Fibroblast of the aortic adventitia (primary cell): Measurements from ENCODE around the gene KLK14. TPM values are rescaled to one million over a fixed set of nuclear protein-coding genes. Genes with fewer than 3 reads are reported as not detected.

ENCODE experiments used
- DNase-seq: peaks from one replicate; pipeline ENCODE4 v3.0.0-alpha.2; 2010; ENCODE audit warnings: low read depth
- H3K4me3 ChIP-seq: 2 replicates; pipeline ENCODE4 v1.5.1; 2011; ENCODE audit warnings: low read depth, mild to moderate bottlenecking, control low read depth, low read length, moderate library complexity
- total RNA-seq: library from RNA; depleted of rRNA; stranded (reverse); fragments of >200 nt; gene quantifications from 2 replicates; pipeline ENCODE4 v1.2.3, GENCODE V29; 2012; ENCODE audit warnings: low replicate concordance
- TF ChIP-seq, protein P1 (sequence below): IDR thresholded peaks from 2 replicates; pipeline ENCODE4 v1.5.1; 2011; ENCODE audit warnings: mild to moderate bottlenecking, low read length, control low read depth, inconsistent platforms; ENCODE audit not compliant: insufficient read depth

The KLK14 gene
- total RNA-seq, 1 donor: not detected

DNA sequence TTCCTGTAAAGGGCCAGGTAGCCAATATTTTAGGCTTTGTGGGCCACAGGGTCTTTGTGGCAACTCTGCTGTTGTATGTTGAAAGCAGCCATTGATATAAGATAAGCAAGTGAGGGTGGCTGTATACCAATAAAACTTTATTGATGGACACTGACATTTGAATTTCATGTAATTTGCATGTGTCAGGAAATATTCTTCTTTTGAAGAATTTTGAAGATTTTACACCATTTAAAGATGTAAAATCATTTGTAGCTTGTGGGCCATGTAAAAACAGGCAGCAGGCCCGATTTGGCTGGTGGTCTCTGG lies 27.9 kb upstream of the KLK14 start:
- TF ChIP-seq, protein P1, sequence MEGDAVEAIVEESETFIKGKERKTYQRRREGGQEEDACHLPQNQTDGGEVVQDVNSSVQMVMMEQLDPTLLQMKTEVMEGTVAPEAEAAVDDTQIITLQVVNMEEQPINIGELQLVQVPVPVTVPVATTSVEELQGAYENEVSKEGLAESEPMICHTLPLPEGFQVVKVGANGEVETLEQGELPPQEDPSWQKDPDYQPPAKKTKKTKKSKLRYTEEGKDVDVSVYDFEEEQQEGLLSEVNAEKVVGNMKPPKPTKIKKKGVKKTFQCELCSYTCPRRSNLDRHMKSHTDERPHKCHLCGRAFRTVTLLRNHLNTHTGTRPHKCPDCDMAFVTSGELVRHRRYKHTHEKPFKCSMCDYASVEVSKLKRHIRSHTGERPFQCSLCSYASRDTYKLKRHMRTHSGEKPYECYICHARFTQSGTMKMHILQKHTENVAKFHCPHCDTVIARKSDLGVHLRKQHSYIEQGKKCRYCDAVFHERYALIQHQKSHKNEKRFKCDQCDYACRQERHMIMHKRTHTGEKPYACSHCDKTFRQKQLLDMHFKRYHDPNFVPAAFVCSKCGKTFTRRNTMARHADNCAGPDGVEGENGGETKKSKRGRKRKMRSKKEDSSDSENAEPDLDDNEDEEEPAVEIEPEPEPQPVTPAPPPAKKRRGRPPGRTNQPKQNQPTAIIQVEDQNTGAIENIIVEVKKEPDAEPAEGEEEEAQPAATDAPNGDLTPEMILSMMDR: no peak
- DNase-seq: no peak
- no peak overlapping the region for H3K4me3 ChIP-seq

DNA sequence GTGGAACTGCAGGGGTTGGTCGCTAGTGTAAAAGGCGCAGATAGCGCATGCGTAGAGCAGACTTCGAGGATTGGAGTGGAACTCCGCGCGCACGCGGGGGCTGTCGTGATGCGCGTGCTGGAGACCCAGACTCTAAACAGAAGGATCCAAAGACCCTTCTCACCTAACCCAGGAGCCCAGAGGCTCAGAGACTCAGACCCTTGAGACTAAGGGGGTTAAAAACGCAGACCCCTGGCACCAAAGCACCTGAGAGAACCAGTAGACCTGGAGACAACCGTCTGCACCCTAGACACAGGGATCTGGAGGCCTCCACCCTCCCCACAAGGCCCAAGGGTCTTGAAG lies 26.1 kb upstream of the KLK14 start:
- no peak for DNase-seq
- H3K4me3 ChIP-seq: peak overlapping the region; percentile 60
- TF ChIP-seq, protein P1: peak; percentile 34

- TF ChIP-seq, protein P1: no peak
- peak within 1 kb of the TSS; percentile 89 for H3K4me3 ChIP-seq
- DNase-seq: peak; percentile 99
Measured at GRCh38 chr19:51108066-51108804, 25.5 kb upstream of the KLK14 start, which contains the start of gene CTU1. Gene CTU1, minus strand, starts transcription at chr19:51108409. Its CDS starts 3,840 bp downstream, at chr19:51104569.

DNA sequence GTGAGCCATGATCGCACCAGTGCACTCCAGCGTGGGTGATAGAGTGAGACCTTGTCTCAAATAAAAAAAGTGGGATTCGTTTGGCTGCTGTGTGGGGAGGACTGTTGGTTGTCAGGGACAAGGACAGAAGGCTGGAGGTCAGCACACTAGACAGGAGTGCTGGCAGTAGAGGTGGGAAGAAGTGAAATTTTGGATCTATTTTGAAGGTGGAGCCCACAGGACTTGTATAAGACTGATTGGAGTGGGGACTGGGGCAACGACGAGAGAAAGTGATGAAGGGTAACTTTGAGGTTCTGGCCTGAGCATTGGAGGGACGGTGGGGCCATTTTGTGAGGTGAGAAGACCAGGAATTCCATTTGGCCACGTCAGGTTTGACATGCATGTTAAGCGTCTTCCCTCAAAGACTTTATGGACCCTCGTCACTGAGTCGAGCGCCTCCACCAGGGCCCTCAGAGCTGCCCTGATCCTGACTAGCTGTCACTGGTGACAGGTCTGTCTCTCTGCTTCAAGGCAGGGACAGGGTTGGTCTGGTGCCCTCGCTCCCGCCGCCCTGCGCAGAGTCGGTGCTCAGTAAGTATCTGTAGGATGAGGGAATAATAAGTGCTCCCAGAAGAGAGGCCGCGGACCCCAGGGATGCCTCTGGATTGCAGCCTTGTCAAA lies 24.8 kb upstream of the KLK14 start:
- peak overlapping the region; percentile 89 for H3K4me3 ChIP-seq
- peak; percentile 20 for DNase-seq
- TF ChIP-seq, protein P1: no peak

DNA sequence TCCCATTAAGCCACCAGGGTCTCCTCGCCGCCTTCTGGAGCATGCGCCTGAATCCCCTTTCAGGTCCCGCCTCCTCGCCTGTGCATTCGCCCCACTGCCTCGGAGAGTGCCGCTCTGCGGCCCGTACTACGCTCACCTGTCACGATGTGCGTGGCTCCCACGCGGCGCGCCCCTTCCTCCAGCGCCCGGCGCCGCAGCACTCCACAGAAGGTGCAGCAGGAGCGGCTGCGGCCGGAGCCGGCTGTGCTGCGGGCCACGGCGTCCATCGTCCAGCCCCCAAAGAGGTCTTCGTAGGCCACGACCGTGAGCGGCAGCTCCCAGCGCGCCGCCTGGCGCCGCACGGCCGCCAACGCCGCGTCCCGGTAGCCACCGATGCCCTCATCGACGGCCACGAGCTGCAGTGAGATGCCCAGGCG lies 21.2 kb upstream of the KLK14 start:
- no peak for DNase-seq
- no peak overlapping the region for H3K4me3 ChIP-seq
- TF ChIP-seq, protein P1: no peak

DNA sequence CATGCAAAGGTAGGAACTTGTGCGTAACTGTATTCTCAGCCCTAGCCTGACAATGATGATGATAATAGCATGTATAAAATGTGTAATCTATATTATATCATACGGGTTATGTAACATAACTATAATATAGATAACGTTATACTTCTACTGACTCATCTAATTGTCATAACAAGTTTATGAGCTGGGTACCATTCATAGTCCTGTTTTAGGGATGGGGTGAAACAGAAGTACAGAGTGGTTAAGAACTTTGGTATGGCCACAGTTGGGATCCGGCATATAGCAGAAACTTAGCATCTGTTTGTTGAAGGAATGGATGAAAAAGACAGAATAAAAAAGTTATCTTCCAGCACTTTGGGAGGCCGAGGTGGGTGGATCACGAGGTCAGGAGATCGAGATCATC lies 20.3 kb upstream of the KLK14 start:
- H3K4me3 ChIP-seq: no peak overlapping the region
- TF ChIP-seq, protein P1: no peak
- no peak for DNase-seq
